Activated T-helper 1 cell treated with Interleukin-2 at 50 U/mL for 16 hours (primary cell): ENCODE data around the gene NIBAN1.
"Not testable (repeated sequence)": the region's sequence is repeated elsewhere in the genome, so short reads cannot be mapped to it uniquely, and the experiment has no call there.

Experiments used
- DNase-seq: peaks from one replicate; pipeline ENCODE4 v3.0.0-alpha.2; 2020; ENCODE audit warnings: low read depth

The NIBAN1 gene, protein sequence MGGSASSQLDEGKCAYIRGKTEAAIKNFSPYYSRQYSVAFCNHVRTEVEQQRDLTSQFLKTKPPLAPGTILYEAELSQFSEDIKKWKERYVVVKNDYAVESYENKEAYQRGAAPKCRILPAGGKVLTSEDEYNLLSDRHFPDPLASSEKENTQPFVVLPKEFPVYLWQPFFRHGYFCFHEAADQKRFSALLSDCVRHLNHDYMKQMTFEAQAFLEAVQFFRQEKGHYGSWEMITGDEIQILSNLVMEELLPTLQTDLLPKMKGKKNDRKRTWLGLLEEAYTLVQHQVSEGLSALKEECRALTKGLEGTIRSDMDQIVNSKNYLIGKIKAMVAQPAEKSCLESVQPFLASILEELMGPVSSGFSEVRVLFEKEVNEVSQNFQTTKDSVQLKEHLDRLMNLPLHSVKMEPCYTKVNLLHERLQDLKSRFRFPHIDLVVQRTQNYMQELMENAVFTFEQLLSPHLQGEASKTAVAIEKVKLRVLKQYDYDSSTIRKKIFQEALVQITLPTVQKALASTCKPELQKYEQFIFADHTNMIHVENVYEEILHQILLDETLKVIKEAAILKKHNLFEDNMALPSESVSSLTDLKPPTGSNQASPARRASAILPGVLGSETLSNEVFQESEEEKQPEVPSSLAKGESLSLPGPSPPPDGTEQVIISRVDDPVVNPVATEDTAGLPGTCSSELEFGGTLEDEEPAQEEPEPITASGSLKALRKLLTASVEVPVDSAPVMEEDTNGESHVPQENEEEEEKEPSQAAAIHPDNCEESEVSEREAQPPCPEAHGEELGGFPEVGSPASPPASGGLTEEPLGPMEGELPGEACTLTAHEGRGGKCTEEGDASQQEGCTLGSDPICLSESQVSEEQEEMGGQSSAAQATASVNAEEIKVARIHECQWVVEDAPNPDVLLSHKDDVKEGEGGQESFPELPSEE

DNA sequence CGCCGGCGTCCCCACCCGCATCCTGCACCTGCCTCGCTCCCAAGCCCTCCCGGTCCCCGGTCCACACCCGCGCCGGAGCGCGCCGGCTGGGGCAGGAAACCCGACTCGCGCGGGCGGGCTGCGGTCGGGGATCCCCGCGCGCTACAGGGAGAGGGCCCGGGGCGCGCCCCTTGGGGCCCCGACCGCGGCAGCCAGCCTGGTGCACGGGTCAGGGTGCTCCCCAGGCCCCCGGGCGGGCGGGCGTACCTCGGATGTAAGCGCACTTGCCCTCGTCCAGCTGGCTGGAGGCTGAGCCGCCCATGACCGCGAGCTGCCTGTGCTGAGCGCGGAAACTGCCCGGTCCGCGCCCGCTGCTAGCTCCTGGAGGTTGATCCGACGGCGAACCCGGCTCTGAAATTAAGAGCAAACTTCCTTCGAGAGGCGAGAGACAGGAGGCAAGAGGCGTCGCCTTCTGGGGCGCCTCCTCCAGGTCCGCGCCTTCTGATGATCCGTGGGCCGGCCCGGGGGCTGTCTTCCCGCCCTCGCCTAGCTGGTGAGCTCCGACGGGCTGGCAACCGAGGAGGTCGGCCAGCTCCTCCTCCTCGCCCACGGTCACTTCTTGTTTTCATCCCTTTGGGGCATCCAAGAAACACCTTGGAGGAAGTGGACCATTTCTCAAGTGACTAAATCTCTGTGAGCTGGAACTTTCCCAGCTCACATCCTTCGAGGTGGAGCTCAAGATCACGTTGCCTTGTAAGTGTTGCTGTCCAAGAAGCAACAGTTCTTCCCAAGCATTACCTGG, at the start of gene NIBAN1:
Gene NIBAN1, minus strand, starts transcription at position 453 of the 781 bp plus-strand sequence. Its CDS starts 152 bp downstream, at position 301.
- peak; percentile 49 for DNase-seq

DNA sequence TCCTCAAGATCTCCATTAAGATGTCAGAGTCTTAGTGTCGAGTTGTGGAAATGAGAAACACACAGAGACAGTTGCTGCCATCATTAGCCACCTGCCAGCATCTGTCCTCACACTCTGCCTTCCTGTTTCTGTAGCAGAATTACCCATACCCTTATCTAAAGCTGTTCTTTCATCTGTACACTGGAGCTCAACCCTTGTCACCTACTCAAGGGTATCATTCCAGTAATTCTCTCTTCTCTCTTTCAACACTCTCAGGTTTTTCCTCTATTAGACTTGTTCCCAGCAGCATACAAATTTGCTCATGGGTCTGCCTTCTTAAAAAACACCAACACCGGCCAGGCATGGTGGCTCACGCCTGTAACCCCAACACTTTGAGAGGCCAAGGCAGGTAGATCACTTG, 43.7 kb upstream of the NIBAN1 start:
- no peak for DNase-seq

DNA sequence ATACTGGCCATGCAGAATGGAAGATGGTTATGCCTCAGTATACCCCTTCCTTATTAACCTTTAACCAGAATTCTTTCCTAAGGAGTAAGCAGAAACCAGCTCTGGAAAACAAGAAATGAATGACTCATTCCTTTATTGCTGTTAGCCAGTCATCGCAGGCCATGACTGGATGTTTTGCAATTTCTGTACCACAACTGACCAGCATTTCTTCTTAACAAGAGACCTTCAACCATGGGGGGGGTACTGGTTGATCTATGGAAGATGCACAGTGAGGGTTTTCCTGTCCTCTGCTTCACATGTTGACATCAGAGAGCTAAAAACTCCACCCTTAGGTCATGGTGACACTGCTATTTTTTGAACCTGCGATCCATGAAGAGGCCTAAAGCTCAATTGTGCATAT, 43.0 kb upstream of the NIBAN1 start:
- DNase-seq, result no peak

DNA sequence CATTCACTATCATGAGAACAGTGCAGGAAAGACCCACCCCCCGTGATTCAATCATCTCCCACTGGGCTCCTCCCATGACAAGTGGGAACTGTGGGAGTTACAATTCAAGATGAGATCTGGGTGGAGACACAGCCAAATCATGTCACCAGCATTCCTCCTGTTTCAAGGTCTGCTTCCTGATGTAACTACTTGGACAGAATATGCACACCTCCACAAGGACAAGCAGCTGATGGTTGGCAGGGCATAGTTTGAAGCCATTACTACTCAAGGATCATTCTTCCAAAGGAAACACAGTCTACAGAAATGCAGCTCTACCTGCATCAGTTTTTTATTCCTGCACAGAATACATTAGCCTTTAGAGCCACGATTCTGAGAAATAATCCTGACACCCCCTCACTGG, 42.6 kb upstream of the NIBAN1 start:
- DNase-seq, result no peak

DNA sequence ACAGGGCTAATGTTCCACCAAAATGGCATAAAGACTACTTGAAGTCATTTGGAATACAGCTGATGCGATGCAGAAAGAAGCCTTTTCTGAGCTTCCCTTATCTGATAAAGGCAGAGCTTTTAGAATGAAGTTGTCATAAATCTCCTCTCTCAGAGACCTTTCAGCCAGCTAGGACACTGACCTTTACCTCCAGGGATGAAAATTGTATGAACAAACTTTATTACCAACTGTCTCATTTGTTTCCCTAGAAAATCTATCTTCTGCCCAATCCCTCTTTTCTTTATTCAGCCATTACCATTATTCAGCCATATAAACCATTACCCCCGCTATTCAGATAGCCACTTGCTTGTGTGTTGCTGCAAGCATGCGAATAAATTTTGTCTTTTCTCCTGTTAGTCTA, 41.3 kb upstream of the NIBAN1 start:
- no peak for DNase-seq

DNA sequence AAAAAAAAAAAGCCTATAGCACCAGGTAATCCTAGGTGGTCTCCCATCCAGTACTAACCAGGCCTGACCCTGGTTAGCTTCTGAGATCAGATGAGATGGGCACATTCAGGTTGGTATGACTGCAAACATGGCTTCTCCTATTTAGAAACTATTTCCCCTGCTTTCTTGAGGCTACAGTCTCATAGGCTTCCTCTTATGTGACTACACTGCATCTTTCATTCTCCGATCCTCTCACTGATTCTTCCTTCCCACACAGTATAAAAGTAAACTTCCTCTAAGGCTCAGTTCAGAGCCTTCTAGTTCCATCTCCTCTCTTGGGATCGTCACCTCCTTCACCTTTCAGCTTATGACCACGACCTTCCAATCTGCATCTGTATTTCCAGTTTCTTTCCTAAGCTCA, 40.6 kb upstream of the NIBAN1 start:
- DNase-seq, result no peak

DNA sequence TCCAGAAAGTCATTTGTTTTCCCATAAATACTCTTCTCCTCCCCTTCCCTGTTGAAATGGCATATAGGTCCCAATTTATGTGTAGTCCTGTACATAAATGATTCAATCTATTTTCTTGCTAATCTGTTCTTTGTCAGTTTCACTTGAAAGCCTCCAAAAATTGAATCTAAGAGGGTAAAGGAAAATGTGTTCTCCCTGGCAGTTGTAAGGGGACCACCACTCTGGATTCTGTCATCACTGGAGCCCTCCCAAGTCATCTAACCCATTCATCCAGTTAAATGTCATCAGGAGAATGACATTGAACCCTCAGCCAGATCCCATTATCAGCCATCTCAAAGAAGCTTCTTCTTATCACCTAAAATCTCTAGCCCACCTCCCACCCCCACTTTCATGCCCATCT, 36.1 kb upstream of the NIBAN1 start:
- no peak for DNase-seq

DNA sequence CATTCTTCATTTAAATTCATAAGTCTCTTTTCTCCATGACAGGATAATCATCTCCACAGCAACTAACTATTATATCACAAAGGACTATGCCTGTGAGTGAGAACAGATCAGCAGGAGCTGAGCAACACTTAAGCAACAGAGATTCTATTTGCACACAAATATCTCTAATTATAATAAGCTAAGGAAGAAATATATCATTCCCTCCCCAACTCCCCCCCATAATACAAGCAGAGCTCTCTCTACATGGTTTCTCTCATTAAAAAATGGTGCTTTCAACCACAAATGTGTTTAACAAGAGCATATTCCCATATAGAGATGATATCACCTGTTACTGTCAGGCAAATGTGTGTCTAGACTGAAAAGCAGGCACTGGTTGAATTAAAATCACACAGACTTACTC, 34.5 kb upstream of the NIBAN1 start:
- no peak for DNase-seq

DNA sequence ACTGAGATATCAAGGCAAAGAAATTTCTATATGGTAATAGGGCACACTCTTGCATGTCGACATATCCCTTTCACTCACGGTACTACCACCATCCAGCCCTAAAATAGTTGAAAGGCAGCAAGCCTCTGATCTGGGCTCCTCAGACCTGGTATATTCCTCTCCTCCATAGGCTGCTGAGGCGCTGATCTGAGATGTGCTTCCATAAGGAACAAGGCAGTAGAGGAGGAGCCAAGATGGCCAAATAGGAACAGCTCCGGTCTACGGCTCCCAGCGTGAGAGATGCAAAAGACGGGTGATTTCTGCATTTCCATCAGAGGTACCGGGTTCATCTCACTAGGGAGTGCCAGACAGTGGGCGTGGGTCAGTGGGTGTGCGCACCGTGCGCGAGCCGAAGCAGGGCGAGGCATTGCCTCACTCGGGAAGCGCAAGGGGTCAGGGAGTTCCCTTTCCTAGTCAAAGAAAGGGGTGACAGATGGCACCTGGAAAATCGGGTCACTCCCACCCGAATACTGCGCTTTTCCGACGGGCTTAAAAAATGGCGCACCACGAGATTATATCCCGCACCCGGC, 27.1 kb upstream of the NIBAN1 start:
- DNase-seq, result not testable (repeated sequence)

DNA sequence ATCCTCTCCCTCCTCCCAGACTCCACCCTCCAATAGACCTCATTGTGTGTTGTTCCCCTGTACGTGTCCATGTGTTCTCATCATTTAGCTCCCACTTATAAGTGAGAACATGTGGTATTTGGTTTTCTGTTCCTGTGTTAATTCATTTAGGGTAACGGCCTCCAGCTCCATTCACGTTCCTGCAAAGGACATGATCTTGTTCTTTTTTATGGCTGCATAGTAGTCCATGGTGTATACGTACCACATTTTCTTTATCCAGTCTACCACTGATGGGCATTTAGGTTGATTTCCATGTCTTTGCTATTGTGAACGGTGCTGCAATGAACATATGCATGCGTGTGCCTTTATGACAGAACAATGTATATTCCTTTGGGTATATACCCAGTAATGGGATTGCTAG, 25.7 kb upstream of the NIBAN1 start:
- not testable (repeated sequence) for DNase-seq

DNA sequence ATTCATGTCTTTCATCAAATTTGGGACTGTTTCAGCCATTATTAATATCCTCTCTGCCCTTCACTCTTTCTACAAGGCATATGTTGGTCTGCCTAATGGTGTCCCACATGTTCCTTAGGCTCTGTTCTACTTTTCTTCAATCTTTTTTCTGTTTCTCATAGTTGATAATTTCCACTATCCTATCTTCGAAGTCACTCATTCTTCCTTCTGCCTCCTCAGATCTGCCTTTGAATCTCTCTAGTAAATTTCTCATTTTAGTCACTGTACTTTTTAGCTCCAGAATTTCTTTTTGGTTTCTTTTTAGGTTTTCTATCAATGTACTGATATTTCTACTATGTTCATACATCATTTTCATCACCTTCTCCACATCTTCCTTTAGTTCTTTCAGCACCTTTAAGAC, 20.0 kb upstream of the NIBAN1 start:
- no peak for DNase-seq

DNA sequence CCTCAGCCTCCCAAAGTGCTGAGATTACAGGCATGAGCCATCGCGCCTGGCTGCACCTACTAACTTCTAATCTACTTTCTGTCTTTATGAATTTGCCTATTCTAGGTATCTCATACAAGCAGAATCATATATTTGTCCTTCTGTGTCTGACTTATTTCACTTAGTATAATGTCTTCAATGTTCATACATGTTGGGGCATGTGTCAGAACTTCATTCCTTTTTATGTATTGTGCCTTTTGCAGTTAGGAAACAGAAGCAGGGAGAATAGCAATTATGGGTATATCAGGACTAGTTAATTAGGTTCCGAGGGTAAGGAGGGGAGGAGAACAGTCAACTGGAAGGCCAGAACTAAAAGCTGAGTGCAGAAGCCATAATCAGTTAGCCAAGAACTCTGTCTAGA, 18.0 kb upstream of the NIBAN1 start:
- DNase-seq, result no peak

DNA sequence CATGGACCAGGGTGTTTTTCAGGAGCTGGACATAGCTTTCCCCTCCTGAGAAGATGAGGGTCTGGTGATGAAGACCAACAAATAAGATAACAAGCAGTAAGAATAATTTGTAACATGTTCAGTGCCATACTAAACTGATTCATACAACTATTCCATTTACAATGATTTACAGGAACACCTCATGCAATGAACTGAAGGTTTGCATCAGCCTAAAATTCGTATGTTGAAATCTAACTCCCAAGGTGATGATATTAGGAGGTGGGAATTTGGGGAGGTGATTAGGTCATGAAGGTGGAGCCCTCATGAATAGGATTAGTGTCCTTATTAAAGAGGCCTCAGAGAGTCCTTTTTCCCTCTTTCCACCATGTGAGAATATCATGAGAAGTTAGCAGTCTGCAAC, 15.9 kb upstream of the NIBAN1 start:
- DNase-seq, result no peak

DNA sequence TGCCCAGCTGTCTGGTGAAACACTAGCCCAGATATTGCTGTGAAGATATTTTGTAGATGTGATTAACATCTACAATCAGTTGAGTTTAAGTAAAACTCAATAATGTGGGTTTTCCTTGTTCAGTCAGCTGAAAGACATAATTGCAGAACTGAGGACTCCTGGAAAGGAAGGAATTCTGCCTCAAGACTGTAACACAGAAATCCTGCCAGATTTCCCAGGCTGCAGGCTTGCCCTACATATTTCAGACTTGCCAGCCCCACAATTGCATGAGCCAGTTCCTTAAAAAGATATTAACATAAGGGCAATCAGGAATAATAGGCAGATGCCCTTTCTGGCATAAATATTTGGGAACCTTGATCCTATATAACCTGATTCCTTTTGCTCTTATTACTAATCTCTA, 14.2 kb upstream of the NIBAN1 start:
- no peak for DNase-seq

DNA sequence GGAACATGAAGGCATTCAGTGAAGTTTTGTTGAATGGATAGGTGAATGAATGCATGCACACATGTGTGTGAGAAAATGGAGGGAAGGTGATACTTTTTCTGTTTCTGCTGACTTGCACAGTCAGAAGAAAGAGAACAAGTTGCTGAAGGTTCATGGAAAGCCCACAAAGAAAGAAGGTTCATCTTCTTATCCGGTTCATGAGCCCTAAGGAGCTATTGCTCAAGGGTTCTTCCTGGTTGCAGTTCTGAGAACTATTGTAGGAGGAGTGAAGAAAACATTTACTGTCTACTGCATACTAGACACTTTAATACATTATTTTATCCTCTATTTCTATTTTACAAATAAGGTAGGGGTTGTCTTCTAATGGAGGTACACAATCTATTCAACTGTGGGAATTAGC, 13.4 kb upstream of the NIBAN1 start:
- DNase-seq, result no peak

DNA sequence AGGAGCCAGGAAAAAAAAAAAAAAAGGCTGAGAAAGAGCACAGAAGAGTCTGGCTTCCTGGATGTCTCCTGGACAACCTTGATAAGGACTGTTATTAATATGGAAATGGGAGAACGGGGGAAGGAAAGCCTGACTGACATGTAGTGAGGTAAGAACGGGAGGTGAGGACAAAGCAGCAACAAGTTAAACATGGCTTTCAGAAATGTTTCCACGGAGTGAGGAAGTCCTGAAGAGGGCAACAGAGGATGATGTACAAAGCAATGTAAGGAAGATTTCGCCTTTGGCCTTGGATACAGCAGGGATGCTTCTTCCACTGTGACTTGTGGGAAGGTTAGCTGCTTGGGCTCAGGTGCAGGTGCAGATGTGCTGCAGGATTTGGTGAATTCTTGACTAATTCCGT, 11.9 kb upstream of the NIBAN1 start:
- DNase-seq, result no peak

DNA sequence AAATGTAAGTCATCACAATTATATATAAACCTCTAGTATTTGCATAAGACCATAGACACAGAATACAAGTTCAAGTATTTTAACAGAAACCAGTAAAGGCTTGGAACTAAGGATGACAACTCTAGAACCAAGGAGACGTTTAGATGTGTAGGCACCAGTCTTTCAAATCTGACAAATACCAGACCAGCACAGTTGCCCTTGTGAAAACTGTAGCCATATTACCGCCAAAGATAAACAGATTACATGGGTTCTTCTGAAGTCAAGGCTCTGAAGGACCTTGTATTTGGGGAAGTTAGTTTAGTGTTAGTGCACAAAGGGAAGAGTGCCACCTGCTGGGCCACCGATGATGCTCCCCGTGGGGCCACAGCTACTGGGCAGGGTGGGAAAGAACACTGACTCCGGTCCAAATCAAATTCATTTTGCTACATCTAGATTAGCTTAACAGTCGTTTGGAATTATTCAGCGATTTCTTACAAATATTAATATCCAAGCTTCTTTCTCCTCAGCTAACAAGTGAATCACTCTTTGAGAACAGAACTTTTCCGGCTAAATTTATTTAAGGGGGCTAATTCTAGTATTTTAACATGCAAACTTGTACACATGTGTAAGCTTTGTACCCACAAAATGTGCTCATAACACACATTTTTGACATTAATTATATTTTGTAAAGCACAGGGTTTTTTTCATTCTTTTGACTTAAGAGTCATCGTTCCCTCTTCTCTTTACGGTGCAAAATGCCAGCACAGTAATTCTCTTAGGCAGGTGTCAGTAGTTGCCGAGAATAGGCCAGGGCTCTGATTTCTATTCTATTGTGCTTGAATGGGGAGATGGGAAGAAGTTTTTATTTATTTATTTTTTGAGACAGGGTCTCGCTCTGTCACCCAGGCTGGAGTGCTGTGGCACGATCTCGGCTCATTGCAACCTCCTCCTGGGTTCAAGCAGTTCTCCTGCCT, 8.0 kb upstream of the NIBAN1 start:
- DNase-seq, result peak; percentile 62

DNA sequence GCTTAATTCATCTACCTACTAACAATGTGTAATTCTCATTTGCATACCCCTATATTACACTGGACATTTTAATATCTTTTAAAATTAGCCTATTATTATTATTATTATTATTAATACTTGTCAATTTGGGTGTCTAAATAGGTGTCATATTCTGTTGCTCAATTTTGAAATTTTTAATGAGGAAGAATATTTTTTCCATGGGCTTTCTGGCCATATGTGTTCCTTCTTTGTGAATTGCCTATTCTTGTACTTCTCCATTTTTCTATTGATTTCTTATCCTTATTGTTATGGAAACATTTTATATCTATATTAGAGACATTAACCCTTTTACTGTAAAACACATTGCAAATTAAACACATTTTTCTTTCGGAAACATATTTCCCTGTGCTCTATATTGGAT, 6.4 kb upstream of the NIBAN1 start:
- DNase-seq, result no peak

DNA sequence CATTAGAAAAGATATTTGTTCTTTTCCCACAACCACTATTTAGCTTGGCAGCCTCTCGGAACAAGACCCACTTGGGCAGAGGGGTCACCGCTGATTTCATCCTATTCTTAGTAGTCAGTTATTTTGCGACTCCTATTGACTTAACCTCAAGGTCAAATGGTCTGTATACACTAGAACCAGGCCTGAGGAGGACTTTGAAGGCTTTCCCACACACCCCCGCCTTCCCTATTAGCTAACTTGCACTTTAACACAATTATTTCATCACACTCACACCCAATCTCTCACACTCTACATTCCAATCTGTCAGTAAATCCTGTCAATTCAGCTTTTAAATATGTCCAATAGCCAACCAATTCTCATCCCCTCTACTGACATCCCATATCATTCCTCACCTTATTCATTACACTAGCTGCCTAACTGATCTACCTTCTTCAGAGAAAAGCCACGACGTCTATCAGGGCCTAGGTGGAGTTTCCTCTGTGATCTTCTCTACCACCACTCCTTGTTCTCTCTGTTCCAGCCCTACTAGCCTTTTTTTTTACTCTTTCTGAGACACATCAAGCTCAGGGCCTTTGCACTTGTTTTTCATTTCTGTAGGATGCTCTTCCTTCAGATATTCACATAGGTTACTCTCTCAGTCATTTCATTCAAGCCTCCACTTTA, 1.0 kb upstream of the NIBAN1 start:
- DNase-seq, result no peak

DNA sequence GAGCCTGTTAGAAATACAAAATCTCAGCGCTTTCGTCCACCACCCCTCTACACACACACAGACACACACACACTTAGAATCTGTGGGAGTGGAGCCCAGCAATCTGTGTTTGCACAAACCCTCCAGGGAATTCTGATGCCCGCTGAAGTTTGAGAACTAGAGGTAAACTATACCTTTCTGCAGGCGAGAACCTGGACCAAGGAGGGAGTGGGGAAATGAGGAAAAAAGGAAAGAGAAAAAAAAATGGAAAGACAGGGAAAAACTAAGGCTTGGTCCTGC, 468 bp upstream of the NIBAN1 start:
- no peak for DNase-seq
